ENCODE results near the gene MARCHF6.
"Not testable (repeated sequence)": the region's sequence is repeated elsewhere in the genome, so short reads cannot be mapped to it uniquely, and the experiment has no call there.

Gene MARCHF6

DNA sequence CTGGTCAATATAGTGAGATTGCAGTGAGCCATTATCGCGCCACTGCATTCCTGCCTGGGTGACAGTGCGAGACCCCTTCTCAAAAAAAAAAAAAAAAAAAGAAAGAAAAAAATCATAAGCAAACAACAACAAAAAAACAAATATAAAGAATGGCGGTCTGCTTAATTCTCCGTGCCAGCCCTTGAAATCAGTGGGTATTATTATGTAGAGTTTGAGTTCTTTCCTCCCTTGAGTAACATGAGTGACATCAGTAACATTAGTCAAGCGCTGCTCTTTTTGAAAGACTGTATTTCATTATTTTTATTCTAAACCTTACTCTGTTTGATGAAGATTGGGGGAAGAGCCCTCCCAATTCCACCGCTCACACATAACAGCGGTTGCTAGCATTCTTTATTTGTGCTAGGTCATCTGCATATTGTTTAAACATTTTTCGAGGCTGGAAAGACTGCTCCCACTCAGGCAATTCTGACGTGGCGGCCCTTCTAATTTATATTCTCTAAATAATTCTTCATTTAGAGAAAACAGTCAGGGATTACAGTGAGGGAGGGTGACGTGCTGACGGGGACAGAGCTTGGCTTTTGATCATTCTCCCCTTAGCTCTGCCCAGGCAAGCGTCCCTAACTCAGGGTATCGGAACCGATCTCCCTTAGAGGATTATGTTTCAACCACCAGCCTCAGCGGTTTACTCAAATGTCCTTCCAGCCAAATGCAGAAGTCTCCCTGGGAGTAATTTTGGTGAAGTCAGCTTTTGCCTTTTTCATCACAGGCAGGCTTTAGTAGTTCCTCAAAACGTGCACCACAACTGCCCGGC, 860 bp upstream of the MARCHF6 start:
- DNase-seq: peak; percentile 59

- peak; percentile 67 for DNase-seq
Observed at GRCh38 chr5:10354048-10354872, 765 bp downstream of the MARCHF6 start.

DNA sequence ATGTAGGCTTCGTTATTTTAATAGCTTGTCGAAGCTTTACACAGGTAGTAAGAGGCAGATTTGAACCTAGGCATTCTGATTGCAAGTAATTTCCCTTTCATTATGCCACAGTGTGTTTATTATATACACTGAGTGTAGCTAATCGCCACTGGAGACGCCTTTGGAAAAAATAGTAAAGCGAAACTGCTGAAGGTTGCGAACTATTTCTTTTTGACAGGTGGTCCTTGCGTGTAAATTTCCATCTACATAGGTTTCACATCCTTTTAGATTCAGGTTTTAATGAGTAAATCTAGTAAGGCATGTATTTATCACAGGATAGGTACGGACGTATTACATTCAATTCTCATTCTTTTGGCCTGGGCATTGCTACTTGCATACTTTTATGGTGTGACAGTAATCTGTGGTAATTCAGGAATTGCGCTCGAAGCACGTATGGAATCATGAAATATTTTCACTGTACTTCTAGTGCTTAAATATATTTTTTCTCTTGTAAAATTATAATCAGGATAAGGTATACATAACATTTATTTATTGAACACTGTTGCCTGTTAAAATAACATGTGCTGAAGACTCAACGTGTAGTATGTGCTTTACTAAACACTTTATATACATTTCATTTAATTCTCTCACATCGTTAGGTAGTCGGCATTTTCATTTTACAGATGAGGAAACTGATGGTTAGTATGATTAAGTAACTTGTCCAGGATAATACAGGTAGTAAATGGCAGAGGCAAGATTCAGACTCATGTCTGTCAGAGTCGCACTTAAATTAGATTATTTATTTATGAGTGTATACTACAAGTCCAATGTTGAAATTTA, 1.8 kb downstream of the MARCHF6 start:
- peak; percentile 17 for DNase-seq

GRCh38 chr5:10358999-10359398, 5.5 kb downstream of the MARCHF6 start:
- DNase-seq: no peak

GRCh38 chr5:10360686-10361085, 7.2 kb downstream of the MARCHF6 start:
- no peak for DNase-seq

DNA sequence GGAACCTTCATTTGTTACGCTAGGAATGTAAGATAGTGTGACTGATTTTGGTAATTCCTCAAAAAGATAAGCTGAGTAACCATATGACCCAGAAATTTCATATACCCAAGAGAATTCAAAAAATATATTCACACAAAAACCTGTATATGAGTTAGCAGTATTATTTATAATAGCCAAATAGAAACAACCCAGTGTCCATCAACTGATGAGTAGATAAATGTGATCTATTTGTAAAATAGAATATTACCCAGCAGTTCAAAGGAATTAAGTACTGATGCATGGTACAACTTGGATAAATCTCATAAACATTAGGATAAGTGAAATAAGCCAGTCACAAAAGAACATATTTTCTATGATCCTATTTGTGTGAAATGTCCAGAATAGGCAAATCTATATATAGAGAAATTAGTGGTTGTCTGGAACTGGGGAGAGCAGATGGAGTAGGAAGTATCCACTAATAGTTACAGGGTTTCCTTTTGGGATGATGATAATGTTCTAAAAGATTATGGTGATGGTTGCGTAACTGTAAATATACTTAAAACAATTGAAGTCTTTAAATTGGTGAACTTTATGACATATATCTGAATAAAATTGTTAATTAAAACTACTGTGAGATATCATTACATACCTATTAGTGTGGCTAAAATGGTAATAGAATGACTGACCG, 10.2 kb downstream of the MARCHF6 start:
- DNase-seq: no peak

GRCh38 chr5:10364186-10364689, 10.7 kb downstream of the MARCHF6 start:
- DNase-seq: no peak

DNA sequence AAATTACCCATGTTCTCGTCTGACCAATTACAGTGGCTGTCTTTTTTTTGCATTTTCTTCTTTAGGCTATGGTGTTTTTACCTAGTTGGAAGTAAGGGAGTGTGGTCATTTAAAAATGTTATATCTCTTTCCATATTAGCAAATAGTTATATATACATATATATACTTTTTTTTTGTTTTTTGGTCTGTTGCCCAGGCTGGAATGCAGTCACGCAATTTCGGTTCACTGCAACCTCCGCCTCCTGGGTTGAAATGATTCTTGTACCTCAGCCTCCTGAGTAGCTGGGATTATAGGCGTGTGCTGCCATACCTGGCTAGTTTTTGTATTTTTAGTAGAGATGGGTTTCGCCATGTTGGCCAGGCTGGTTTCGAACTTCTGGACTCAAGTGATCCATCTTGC, 12.3 kb downstream of the MARCHF6 start:
- no peak for DNase-seq

GRCh38 chr5:10366310-10367272, 13.1 kb downstream of the MARCHF6 start:
- DNase-seq: no peak

- DNase-seq: no peak
Observed at GRCh38 chr5:10367579-10367978, 14.1 kb downstream of the MARCHF6 start.

- DNase-seq: no peak
Observed at GRCh38 chr5:10370931-10371330, 17.4 kb downstream of the MARCHF6 start.

GRCh38 chr5:10371369-10371768, 17.9 kb downstream of the MARCHF6 start:
- DNase-seq: not testable (repeated sequence)

GRCh38 chr5:10372726-10373709, 19.5 kb downstream of the MARCHF6 start:
- DNase-seq: no peak

GRCh38 chr5:10374046-10375022, 20.8 kb downstream of the MARCHF6 start:
- DNase-seq: no peak

- not testable (repeated sequence) for DNase-seq
Observed at GRCh38 chr5:10375146-10375545, 21.7 kb downstream of the MARCHF6 start.

DNA sequence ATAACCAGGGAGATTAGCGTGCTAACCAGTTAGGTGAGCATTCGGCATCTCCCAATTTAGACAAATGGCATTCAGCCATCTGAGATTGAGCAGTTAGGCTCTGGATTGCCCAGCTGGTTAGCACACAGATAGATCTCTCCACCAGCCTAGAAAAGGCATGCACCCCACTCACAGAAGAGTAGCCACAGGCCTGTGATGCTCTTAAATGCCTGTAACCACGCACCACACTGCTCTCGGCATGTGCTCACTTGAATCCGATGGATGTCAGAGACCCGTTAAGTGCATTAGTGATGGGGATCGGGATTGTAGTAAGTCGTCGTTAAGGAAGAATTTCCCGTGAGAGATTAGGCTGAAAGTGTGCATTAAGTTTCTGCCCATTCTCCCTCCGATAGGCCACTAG, 23.0 kb downstream of the MARCHF6 start:
- no peak for DNase-seq

GRCh38 chr5:10377081-10377480, 23.6 kb downstream of the MARCHF6 start:
- DNase-seq: no peak

- DNase-seq: no peak
Observed at GRCh38 chr5:10381803-10382202, 28.3 kb downstream of the MARCHF6 start.

DNA sequence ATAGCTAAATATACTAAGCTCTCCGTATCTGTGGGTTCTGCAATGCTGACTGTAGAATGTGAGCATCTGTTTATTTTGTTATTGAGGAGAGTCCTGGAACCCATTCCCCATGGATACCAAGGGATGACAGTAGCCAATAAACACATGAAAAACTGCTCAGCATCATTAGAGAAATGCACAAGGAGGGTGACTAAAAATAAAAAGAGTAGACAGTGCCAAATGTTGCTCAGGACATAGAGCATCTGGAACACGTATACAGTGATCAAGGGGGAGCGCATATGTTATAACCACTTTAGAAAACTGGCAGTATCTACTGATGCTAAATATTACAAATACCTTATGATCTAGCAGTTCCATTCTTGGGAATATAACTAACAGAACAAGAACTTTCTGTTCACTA, 31.0 kb downstream of the MARCHF6 start:
- DNase-seq: no peak
